GM19455 (cell line): ENCODE data around the gene ID1.
"Not testable (repeated sequence)": the region's sequence is repeated elsewhere in the genome, so short reads cannot be mapped to it uniquely, and the experiment has no call there.

Experiments used
- ATAC-seq: cut with Tn5 transposase; IDR thresholded peaks from one replicate; pipeline ENCODE4 v1.9.1; 2021; ENCODE audit not compliant: unreplicated experiment

ID1 gene

GRCh38 chr20:31596831-31597480 lies 8.1 kb upstream of the ID1 start:
- ATAC-seq: no peak

GRCh38 chr20:31597481-31597855 lies 7.6 kb upstream of the ID1 start:
- no peak for ATAC-seq

DNA sequence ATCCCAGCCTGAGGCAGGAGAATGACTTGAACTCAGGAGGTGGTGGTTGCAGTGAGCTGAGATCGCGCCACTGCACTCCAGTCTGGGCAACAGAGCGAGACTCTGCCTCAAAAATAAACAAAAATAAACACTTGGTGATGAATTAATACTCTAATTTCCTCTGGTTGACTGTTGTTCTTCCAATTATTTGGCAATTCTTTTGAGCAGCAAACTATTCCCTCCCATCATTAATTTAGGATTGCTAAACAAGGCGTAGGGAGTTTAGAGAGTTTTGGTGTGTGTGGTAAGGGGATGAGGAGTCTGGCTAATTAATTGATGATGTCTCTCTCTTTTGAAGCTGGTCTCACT lies 2.7 kb upstream of the ID1 start:
- ATAC-seq: no peak

DNA sequence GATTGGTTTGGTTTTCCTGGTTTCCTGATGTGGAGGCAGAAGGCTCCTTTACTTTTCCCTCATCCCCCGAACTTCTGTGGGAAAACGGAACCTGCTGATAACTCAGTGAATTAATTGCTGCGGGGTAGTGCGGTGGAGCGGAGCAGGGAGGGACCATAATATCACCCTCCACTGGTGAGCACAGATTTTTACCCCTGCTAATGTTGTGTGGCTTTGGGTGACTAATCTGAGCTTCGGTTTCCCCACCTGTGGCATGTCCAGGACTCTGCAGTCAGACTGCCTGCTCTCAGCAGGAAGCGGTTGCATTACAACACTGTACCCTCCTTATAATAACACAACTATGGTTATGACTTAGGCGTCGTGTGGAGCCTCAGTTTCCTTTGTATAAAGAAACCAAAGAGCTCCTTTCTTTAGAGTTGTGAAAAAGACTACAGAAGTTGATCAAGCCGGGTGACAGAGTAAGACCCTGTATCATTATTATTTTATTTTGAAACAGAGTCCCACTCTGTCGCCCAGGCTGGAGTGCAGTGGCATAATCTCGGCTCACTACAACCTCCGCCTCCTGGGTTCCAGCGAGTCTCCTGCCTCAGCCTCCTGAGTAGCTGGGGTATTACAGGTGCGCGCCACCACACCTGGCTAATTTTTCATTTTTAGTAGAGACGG lies 2.2 kb upstream of the ID1 start:
- ATAC-seq: peak; percentile 69

GRCh38 chr20:31603822-31604566 lies 1.1 kb upstream of the ID1 start:
- peak; percentile 49 for ATAC-seq

DNA sequence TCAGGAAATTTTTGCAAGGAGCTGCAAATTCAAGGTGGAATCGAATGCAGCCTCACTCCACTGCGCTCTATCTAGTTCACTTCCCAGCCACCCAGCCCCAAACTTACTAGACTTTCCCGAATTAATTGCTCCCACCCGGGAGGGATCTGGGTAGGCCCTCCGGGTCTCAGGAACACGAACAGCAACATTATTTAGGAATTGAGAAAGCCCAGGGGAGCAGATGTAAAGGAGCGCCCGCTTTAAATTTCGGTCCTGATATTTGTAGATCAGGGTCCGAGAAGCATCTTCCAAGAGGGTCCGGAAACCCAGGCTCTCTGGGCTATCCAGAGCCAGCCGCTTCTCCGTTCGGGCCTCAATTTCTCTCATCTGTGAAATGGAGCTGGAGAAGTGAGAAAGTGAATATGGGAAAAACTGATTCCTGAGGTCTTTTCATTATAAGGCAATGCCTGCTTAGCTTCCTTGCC lies 490 bp upstream of the ID1 start:
- ATAC-seq: no peak

- no peak for ATAC-seq
Measured at GRCh38 chr20:31605902-31606803, 1.1 kb downstream of the ID1 start.

- ATAC-seq: no peak
Measured at GRCh38 chr20:31606804-31607639, 1.9 kb downstream of the ID1 start.

GRCh38 chr20:31607640-31608250 lies 2.7 kb downstream of the ID1 start:
- no peak for ATAC-seq

- ATAC-seq: no peak
Measured at GRCh38 chr20:31608251-31608945, 3.3 kb downstream of the ID1 start.

GRCh38 chr20:31612271-31612640 lies 7.2 kb downstream of the ID1 start:
- not testable (repeated sequence) for ATAC-seq

GRCh38 chr20:31615416-31615815 lies 10.3 kb downstream of the ID1 start:
- ATAC-seq: no peak

GRCh38 chr20:31617432-31618104 lies 12.5 kb downstream of the ID1 start:
- ATAC-seq: no peak

DNA sequence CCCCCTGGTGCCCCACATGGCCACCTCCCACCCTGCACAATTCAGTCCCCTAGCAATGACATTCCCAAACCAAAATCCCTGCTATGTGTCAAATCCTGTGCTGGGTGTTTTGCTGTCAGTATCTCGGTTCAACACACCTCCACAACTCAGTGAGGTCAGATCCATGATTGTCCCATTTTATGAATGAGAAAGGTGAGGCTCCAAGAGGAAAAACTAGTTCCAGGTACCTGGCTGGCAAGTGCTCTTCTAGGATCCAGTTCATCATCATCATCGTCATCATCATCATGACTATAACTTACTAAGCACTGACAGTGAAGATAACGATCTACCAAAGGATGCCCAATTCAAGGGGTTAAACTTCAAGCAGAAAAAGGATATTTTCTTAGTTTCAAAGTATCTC lies 15.2 kb downstream of the ID1 start:
- ATAC-seq: no peak

- not testable (repeated sequence) for ATAC-seq
Measured at GRCh38 chr20:31623123-31623505, 18.0 kb downstream of the ID1 start.

- not testable (repeated sequence) for ATAC-seq
Measured at GRCh38 chr20:31626534-31626933, 21.4 kb downstream of the ID1 start.

GRCh38 chr20:31628057-31628456 lies 23.0 kb downstream of the ID1 start:
- ATAC-seq: not testable (repeated sequence)

DNA sequence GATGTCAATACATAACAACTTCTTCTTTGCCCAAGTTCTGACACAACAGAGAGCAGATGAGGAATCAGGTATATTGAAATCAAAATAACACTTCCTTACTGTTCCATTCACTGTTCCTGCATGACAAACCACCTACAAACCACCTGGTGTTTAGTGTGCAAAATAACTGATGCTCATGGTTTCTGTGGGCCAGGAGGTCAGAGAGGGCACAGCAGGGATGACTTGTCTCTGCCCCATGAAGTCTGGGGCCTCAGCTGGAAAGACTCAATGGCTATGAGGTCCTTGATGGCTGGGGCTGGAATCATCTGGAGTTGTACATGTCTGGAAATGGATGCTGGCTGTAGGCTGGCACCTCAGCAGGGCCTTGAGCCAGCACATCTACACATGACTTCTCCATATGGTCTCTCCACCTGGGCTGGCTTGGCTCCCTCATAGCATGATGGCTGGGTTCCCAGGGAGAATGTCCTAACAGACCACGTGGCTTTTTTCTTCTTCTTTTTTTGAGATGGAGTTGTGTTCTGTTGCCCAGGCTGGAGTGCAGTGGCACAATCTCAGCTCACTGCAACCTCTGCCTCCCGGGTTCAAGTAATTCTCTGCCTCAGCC lies 25.2 kb downstream of the ID1 start:
- no peak for ATAC-seq
